Mammary epithelial cell (primary cell): Measurements from ENCODE around the gene NAA80.

ENCODE experiments used
- CTCF ChIP-seq, 2 donors: IDR thresholded peaks in 1 of 2; conservative IDR thresholded peaks in 1 of 2; 2 replicates each; pipeline ENCODE4 v1.5.1; 2011 to 2012; ENCODE audit warnings: inconsistent platforms in 2 of 2, low read length in 2 of 2, mild to moderate bottlenecking in 2 of 2, control low read depth in 1 of 2, low read depth in 1 of 2; ENCODE audit not compliant: insufficient read depth in 1 of 2; ENCODE audit errors: extremely low read depth in 1 of 2
- EZH2 ChIP-seq: IDR thresholded peaks from 2 replicates; pipeline ENCODE4 v1.6.1; 2012; ENCODE audit warnings: low read length, inconsistent platforms, borderline replicate concordance

- TF ChIP-seq CTCF (conservative IDR thresholded peaks at IDR 0.05 in 1 of 2, IDR thresholded peaks at IDR 0.05 in 1 of 2; ENCODE audit: extremely low read depth in 1 of 2, insufficient read depth in 1 of 2, low read depth in 1 of 2, low read length in 2 of 2) (no peak), EZH2 (no peak)
Observed at GRCh38 chr3:50248387-50248786, 50.8 kb downstream of the NAA80 start.
